ENCODE data around the gene NEU2. TPM values are rescaled to one million over a fixed set of nuclear protein-coding genes. Genes with fewer than 3 reads are reported as not detected.
A peak's percentile ranks its signal among the peaks of the same experiment; 100 is the strongest.

The NEU2 gene
- total and polyA plus RNA-seq, 2 of the 13 experiments (the other 11 are each of a cell fraction or from before 2014, with no cell fraction given), result not detected

DNA sequence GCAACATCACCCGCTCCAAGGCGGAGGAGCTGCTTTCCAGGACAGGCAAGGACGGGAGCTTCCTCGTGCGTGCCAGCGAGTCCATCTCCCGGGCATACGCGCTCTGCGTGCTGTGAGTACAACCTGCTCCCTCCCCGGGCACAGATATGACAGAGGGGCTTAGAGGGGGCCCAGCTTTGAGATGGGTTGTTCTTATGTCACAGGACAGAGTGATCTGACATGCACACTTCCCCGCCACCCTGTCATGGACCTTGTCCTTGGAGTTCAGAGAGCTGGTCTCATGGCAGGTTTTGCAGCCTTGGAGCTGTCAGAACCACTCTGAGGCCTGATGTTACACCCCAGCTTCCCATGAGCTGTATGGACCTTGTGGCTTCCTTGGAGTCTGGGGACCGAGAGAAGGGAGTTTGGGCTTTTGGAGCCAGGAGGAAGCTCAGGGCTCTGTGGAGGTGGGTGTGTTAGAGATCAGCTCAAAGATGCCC lies 28.1 kb downstream of the NEU2 start (continued):
- TF ChIP-seq, protein P1, sequence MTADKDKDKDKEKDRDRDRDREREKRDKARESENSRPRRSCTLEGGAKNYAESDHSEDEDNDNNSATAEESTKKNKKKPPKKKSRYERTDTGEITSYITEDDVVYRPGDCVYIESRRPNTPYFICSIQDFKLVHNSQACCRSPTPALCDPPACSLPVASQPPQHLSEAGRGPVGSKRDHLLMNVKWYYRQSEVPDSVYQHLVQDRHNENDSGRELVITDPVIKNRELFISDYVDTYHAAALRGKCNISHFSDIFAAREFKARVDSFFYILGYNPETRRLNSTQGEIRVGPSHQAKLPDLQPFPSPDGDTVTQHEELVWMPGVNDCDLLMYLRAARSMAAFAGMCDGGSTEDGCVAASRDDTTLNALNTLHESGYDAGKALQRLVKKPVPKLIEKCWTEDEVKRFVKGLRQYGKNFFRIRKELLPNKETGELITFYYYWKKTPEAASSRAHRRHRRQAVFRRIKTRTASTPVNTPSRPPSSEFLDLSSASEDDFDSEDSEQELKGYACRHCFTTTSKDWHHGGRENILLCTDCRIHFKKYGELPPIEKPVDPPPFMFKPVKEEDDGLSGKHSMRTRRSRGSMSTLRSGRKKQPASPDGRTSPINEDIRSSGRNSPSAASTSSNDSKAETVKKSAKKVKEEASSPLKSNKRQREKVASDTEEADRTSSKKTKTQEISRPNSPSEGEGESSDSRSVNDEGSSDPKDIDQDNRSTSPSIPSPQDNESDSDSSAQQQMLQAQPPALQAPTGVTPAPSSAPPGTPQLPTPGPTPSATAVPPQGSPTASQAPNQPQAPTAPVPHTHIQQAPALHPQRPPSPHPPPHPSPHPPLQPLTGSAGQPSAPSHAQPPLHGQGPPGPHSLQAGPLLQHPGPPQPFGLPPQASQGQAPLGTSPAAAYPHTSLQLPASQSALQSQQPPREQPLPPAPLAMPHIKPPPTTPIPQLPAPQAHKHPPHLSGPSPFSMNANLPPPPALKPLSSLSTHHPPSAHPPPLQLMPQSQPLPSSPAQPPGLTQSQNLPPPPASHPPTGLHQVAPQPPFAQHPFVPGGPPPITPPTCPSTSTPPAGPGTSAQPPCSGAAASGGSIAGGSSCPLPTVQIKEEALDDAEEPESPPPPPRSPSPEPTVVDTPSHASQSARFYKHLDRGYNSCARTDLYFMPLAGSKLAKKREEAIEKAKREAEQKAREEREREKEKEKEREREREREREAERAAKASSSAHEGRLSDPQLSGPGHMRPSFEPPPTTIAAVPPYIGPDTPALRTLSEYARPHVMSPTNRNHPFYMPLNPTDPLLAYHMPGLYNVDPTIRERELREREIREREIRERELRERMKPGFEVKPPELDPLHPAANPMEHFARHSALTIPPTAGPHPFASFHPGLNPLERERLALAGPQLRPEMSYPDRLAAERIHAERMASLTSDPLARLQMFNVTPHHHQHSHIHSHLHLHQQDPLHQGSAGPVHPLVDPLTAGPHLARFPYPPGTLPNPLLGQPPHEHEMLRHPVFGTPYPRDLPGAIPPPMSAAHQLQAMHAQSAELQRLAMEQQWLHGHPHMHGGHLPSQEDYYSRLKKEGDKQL (CRISPR knock-in tag; IDR thresholded peaks at IDR 0.05; ENCODE audit: low read depth), result no peak
- no peak for TF ChIP-seq SRY (CRISPR knock-in tag; IDR thresholded peaks at IDR 0.05)
- TF ChIP-seq, protein P2, sequence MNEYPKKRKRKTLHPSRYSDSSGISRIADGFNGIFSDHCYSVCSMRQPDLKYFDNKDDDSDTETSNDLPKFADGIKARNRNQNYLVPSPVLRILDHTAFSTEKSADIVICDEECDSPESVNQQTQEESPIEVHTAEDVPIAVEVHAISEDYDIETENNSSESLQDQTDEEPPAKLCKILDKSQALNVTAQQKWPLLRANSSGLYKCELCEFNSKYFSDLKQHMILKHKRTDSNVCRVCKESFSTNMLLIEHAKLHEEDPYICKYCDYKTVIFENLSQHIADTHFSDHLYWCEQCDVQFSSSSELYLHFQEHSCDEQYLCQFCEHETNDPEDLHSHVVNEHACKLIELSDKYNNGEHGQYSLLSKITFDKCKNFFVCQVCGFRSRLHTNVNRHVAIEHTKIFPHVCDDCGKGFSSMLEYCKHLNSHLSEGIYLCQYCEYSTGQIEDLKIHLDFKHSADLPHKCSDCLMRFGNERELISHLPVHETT (CRISPR knock-in tag; conservative IDR thresholded peaks at IDR 0.05), result no peak
- peak; percentile 81 for TF ChIP-seq HNF4A (CRISPR knock-in tag; IDR thresholded peaks at IDR 0.05)
- no peak for TF ChIP-seq ZNF780A (CRISPR knock-in tag; IDR thresholded peaks at IDR 0.05)
- TF ChIP-seq, protein P3, sequence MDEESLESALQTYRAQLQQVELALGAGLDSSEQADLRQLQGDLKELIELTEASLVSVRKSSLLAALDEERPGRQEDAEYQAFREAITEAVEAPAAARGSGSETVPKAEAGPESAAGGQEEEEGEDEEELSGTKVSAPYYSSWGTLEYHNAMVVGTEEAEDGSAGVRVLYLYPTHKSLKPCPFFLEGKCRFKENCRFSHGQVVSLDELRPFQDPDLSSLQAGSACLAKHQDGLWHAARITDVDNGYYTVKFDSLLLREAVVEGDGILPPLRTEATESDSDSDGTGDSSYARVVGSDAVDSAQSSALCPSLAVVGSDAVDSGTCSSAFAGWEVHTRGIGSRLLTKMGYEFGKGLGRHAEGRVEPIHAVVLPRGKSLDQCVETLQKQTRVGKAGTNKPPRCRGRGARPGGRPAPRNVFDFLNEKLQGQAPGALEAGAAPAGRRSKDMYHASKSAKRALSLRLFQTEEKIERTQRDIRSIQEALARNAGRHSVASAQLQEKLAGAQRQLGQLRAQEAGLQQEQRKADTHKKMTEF (CRISPR knock-in tag; IDR thresholded peaks at IDR 0.05), result no peak
- no peak for TF ChIP-seq ADNP (CRISPR knock-in tag; IDR thresholded peaks at IDR 0.05)
- no peak for TF ChIP-seq ZNF234 (CRISPR knock-in tag; conservative IDR thresholded peaks at IDR 0.05)
- no peak for TF ChIP-seq ISX (CRISPR knock-in tag; conservative IDR thresholded peaks at IDR 0.05)
- no peak for TF ChIP-seq MTF2 (CRISPR knock-in tag; IDR thresholded peaks at IDR 0.05; ENCODE audit: borderline replicate concordance)
- TF ChIP-seq, protein P4, sequence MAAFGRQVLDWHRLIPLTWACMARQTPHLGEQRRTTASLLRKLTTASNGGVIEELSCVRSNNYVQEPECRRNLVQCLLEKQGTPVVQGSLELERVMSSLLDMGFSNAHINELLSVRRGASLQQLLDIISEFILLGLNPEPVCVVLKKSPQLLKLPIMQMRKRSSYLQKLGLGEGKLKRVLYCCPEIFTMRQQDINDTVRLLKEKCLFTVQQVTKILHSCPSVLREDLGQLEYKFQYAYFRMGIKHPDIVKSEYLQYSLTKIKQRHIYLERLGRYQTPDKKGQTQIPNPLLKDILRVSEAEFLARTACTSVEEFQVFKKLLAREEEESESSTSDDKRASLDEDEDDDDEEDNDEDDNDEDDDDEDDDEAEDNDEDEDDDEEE (CRISPR knock-in tag; IDR thresholded peaks at IDR 0.05), result no peak
- TF ChIP-seq SIN3A (IDR thresholded peaks at IDR 0.05; ENCODE audit: borderline replicate concordance, low read depth, low read length), result no peak
- TF ChIP-seq, protein P5, sequence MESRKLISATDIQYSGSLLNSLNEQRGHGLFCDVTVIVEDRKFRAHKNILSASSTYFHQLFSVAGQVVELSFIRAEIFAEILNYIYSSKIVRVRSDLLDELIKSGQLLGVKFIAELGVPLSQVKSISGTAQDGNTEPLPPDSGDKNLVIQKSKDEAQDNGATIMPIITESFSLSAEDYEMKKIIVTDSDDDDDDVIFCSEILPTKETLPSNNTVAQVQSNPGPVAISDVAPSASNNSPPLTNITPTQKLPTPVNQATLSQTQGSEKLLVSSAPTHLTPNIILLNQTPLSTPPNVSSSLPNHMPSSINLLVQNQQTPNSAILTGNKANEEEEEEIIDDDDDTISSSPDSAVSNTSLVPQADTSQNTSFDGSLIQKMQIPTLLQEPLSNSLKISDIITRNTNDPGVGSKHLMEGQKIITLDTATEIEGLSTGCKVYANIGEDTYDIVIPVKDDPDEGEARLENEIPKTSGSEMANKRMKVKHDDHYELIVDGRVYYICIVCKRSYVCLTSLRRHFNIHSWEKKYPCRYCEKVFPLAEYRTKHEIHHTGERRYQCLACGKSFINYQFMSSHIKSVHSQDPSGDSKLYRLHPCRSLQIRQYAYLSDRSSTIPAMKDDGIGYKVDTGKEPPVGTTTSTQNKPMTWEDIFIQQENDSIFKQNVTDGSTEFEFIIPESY (CRISPR knock-in tag; IDR thresholded peaks at IDR 0.05), result no peak
- TF ChIP-seq, protein P6, sequence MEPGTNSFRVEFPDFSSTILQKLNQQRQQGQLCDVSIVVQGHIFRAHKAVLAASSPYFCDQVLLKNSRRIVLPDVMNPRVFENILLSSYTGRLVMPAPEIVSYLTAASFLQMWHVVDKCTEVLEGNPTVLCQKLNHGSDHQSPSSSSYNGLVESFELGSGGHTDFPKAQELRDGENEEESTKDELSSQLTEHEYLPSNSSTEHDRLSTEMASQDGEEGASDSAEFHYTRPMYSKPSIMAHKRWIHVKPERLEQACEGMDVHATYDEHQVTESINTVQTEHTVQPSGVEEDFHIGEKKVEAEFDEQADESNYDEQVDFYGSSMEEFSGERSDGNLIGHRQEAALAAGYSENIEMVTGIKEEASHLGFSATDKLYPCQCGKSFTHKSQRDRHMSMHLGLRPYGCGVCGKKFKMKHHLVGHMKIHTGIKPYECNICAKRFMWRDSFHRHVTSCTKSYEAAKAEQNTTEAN (CRISPR knock-in tag; conservative IDR thresholded peaks at IDR 0.05), result no peak
- no peak for TF ChIP-seq STAT5B (CRISPR knock-in tag; IDR thresholded peaks at IDR 0.05)

All from HepG2 (cell line).